ENCODE data around the gene TMEM259. TPM values are rescaled to one million over a fixed set of nuclear protein-coding genes. Genes with fewer than 3 reads are reported as not detected.

The TMEM259 gene
- total and polyA plus RNA-seq, 2 of the 13 experiments (the other 11 are each of a cell fraction or from before 2014, with no cell fraction given): 64.7 to 164 TPM

- TF ChIP-seq CBX2 (IDR thresholded peaks at IDR 0.05; ENCODE audit: low read depth, low read length) (no peak), CBX2 (CRISPR knock-in tag; IDR thresholded peaks at IDR 0.05; ENCODE audit: low read depth) (no peak), ZNF180 (CRISPR knock-in tag; IDR thresholded peaks at IDR 0.05; ENCODE audit: borderline replicate concordance, low read depth) (no peak), PRPF4 (IDR thresholded peaks at IDR 0.05; ENCODE audit: low read depth, low read length, poor library complexity, severe bottlenecking) (no peak), MTERF4 (CRISPR knock-in tag; IDR thresholded peaks at IDR 0.05) (no peak; the same call in 1 of the 2 replicates), ZNF775 (CRISPR knock-in tag; IDR thresholded peaks at IDR 0.05; ENCODE audit: borderline replicate concordance) (no peak), FOXP1 (IDR thresholded peaks at IDR 0.05) (no peak), FOXP1 (CRISPR knock-in tag; IDR thresholded peaks at IDR 0.05) (no peak), RXRA (CRISPR knock-in tag; IDR thresholded peaks at IDR 0.05) (0 out of 2 replicates have a peak, but pooled peaks have one; percentile 17), YEATS4 (CRISPR knock-in tag; IDR thresholded peaks at IDR 0.05; ENCODE audit: borderline replicate concordance) (no peak), ZNF550 (CRISPR knock-in tag; IDR thresholded peaks at IDR 0.05; ENCODE audit: borderline replicate concordance) (no peak), GTF2F1 (IDR thresholded peaks at IDR 0.05; ENCODE audit: low read length) (no peak), ZNF282 (IDR thresholded peaks at IDR 0.05; ENCODE audit: partially characterized antibody) (no peak), NR2F1 (CRISPR knock-in tag; IDR thresholded peaks at IDR 0.05) (no peak), ZSCAN25 (CRISPR knock-in tag; IDR thresholded peaks at IDR 0.05) (no peak), HOXA3 (CRISPR knock-in tag; IDR thresholded peaks at IDR 0.05) (peak; percentile 74; the same call in 1 of the 2 replicates), ARNT (IDR thresholded peaks at IDR 0.05) (no peak), ZXDC (CRISPR knock-in tag; IDR thresholded peaks at IDR 0.05) (no peak), MIER2 (CRISPR knock-in tag; IDR thresholded peaks at IDR 0.05) (no peak), ZBTB38 (CRISPR knock-in tag; IDR thresholded peaks at IDR 0.05) (peak; percentile 70)
- TF ChIP-seq, protein P1, sequence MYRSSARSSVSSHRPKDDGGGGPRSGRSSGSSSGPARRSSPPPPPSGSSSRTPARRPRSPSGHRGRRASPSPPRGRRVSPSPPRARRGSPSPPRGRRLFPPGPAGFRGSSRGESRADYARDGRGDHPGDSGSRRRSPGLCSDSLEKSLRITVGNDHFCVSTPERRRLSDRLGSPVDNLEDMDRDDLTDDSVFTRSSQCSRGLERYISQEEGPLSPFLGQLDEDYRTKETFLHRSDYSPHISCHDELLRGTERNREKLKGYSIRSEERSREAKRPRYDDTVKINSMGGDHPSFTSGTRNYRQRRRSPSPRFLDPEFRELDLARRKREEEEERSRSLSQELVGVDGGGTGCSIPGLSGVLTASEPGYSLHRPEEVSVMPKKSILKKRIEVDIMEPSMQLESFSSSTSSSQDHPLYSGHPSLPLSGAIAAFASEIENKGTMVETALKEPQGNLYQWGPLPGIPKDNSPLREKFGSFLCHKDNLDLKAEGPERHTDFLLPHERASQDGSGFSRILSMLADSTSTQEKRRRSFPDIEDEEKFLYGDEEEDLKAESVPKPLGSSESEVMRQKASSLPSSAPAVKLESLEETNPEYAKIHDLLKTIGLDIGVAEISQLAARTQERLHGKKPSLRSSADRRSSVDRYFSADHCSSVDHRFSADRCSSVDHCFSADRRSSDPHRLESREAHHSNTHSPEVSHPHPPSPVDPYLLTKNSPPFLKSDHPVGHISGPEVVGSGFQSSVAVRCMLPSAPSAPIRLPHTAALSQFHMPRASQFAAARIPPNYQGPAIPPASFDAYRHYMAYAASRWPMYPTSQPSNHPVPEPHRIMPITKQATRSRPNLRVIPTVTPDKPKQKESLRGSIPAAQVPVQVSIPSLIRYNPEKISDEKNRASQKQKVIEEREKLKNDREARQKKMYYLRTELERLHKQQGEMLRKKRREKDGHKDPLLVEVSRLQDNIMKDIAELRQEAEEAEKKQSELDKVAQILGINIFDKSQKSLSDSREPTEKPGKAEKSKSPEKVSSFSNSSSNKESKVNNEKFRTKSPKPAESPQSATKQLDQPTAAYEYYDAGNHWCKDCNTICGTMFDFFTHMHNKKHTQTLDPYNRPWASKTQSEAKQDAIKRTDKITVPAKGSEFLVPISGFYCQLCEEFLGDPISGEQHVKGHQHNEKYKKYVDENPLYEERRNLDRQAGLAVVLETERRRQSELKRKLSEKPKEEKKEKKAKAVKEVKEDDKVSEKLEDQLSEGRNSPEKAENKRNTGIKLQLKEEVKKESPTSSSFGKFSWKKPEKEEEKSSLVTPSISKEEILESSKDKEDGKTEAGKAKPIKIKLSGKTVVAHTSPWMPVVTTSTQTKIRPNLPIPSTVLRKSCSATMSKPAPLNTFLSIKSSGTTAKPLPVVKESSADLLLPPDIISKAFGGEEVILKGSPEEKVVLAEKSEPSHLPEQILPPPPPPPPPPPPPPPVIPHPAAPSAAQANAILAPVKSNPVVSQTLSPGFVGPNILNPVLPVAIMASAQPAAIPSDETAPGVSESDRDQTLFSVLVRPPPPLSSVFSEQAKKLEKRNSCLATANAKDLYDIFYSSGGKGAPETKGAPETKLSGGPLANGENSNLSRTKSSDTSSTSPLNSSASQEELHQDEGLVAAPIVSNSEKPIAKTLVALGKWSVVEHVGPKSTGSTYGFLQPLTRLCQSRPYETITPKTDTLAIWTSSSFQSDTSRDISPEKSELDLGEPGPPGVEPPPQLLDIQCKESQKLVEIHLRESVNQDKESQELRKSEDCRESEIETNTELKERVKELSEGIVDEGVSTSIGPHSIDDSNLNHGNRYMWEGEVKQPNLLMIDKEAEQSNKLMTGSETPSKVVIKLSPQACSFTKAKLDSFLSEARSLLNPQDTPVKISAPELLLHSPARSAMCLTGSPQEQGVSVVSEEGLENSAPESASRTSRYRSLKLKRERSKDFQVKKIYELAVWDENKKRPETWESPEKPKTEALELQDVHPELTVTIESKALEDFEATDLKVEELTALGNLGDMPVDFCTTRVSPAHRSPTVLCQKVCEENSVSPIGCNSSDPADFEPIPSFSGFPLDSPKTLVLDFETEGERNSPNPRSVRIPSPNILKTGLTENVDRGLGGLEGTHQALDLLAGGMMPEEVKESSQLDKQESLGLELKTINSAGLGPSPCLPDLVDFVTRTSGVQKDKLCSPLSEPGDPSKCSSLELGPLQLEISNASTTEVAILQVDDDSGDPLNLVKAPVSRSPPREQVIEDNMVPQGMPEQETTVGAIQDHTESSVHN (CRISPR knock-in tag; IDR thresholded peaks at IDR 0.05): no peak
These were observed 38.3 kb downstream of the TMEM259 start (continued) for GRCh38 chr19:982567-983170.

All from HepG2 (cell line).